GM12801 (cell line): ENCODE measurements around the gene BTBD9.

Experiments
- TF ChIP-seq, protein P1 (sequence below): IDR thresholded peaks from one replicate; pipeline ENCODE4 v1.5.1; 2011; ENCODE audit warnings: control low read depth; ENCODE audit not compliant: insufficient read length; ENCODE audit errors: extremely low read depth

Gene BTBD9

DNA sequence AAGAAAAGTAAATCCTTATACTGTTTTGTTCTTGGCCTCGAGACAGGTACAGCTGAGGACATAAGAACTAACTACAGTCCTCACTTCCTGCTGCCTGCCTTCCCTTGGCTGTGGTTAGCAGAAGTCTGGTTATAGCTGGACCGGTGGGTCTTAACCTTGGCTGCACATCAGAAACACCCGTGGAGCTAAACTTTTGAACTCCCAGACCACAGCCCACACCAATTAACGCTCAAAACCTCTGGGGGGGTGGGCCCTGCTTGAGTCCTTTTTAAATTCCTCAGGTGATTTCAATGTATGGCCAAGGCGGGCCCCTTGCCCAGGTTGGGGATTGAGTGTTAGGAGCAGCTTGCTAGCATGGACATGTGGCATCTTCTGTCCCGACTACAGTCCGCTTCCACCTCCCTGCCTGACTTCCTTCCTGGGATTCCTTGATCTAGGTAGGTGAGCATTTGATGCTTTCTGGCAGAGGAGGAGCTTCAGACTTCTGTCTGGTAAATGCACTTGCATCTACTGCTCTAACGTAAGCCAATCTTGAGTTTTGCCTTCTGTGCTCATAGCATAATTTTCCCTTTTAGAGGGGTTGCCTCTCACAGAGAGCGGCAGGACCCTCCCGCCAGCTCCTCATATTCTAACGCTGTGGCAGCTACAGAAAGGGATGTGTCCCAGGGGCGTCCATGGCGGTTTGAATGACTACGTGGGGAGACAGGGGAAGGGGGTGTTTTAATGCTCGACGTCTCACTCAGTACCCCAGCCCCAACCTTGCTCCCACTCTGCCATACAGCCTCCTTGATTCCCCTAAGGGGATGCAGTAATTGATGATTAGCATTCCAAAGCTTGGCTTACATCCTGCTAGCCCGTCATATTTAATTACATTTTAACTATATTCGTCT lies 430.1 kb downstream of the BTBD9 start:
- TF ChIP-seq, protein P1, sequence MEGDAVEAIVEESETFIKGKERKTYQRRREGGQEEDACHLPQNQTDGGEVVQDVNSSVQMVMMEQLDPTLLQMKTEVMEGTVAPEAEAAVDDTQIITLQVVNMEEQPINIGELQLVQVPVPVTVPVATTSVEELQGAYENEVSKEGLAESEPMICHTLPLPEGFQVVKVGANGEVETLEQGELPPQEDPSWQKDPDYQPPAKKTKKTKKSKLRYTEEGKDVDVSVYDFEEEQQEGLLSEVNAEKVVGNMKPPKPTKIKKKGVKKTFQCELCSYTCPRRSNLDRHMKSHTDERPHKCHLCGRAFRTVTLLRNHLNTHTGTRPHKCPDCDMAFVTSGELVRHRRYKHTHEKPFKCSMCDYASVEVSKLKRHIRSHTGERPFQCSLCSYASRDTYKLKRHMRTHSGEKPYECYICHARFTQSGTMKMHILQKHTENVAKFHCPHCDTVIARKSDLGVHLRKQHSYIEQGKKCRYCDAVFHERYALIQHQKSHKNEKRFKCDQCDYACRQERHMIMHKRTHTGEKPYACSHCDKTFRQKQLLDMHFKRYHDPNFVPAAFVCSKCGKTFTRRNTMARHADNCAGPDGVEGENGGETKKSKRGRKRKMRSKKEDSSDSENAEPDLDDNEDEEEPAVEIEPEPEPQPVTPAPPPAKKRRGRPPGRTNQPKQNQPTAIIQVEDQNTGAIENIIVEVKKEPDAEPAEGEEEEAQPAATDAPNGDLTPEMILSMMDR, result no peak

DNA sequence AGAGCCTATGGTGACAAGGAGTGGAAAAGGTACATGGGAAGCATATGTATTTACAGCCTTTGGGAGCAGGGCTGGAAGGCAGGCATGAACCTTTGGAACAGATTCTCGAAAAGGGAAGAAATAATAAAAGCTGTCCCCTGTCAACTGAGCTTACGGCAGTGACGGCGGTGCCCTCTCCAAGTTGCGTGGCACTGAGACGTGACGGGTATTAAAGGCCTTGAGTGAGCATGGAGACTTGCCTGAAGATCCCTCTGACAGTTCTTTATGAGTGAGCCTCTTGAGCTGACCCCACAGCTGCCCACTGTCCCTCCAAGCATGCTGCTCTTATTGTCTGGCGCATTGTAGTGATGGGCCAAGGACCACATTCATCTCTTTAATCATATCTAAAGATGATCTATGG lies 431.7 kb downstream of the BTBD9 start:
- TF ChIP-seq, protein P1, result no peak

DNA sequence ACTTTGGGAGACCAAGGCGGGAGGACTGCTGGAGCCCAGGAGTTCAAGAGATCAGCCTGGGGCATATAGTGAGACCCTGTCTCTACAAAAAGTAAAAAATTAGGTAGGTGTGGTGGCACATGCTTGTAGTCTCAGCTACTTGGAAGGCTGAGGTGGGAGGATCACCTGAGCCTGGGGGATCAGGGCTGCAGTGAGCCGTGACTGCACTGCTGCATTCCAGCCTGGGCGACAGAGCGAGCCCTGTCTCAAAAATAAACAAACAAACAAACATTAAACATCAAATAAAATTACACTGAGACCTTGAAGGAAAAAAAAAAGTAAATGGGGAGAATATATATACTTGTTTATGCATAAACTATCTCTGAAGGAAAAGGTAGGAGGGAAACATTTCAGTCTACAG lies 432.4 kb downstream of the BTBD9 start:
- TF ChIP-seq, protein P1, result no peak

DNA sequence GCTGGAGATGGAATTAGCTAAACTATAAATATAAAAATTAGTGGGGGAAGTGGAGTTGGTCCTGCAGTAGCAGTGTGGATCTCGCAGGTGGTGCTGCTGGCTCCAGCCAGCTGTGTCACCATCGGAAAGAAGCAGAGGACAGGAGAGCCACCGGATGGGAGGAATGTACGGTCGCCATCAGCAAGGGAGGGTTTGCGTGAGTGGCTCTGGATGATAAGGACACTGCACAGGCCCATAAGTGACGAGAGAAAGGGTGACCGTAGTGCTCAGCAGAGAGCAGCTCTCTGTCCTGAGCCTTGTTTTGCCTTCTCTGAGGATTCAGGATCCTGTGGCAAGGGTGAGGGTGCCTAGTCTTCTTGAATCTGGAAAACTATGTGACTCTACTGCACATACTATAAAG lies 441.5 kb downstream of the BTBD9 start:
- TF ChIP-seq, protein P1, result no peak

DNA sequence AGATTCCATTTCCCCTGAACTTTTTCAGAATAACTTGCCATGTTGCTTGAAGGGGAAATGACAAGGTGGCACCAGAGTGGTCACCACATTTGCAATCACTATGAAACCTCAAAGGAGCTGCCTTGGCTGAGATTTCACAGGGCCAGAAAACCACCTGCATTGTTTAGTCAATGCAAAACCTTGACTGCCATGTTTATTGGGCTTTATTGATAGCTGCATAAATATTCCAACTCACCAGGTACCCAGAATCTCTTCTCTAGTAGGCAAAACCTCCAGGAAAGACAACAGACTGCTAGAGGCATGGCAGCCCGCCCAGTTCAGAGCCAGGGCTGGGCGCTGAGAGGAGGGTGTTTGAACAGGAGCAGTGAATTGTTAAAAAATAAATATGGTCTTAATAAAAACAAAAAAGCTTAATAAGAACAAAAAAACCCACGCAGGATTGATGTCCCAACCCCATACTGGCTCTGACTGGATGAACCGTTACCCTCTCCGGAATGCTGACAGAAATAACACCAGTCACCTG lies 444.6 kb downstream of the BTBD9 start:
- TF ChIP-seq, protein P1, result no peak

DNA sequence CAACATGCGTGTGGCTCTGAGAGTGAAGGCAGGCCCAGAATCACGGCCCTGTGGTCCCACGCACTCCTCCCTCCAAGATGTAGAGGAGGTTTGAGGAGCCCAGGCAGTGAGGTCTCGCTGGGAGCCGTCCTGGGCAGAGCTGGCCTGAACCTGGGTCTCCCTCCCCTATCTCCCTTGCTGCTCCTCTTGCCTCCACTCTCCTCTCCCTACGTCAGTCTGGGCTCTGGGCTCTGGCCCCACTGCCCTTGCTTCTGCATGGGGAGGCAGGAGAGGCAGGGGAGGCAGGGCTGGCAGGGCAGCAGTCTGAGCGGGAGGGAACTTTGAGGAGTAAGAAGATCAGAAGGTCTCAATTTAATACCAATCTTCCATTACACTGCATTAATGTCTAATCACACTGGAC lies 445.1 kb downstream of the BTBD9 start:
- TF ChIP-seq, protein P1, result no peak

DNA sequence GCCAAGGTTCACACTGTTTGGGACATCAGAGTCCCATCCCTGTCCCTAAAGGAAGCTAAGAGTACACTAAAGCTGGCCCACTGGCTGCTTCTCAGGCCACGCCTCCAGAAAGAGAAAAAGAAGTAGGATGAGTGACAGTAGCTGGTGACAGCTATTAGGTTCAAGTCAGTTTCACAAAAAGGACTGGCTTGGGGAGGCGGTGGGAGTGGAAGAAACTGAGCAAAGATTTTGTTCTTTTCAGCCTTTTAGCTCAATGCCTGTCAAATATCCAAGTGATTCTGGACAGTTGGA lies 445.5 kb downstream of the BTBD9 start:
- TF ChIP-seq, protein P1, result no peak
